ENCODE results near the gene P3H2.

DNA sequence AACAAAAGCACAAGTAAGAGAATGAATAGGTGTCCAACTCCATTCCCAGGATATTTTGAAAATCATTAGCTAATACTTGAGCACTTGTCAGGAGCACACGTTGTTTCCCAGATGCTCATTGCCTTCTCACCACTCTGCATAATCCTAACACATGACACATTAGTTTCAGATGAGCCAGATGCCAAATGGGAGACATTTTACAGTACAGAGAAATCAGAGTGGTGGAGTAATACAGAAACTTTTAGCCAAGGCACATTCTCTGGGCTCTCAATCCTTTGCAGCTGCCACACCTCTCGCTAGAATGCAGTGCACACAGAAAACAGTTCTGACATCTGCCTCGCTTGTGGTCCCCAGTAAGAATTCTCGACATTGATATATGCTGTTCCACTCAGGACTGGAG is 76.6 kb downstream of the P3H2 start:
- TF ChIP-seq, protein P1, sequence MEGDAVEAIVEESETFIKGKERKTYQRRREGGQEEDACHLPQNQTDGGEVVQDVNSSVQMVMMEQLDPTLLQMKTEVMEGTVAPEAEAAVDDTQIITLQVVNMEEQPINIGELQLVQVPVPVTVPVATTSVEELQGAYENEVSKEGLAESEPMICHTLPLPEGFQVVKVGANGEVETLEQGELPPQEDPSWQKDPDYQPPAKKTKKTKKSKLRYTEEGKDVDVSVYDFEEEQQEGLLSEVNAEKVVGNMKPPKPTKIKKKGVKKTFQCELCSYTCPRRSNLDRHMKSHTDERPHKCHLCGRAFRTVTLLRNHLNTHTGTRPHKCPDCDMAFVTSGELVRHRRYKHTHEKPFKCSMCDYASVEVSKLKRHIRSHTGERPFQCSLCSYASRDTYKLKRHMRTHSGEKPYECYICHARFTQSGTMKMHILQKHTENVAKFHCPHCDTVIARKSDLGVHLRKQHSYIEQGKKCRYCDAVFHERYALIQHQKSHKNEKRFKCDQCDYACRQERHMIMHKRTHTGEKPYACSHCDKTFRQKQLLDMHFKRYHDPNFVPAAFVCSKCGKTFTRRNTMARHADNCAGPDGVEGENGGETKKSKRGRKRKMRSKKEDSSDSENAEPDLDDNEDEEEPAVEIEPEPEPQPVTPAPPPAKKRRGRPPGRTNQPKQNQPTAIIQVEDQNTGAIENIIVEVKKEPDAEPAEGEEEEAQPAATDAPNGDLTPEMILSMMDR (conservative IDR thresholded peaks at IDR 0.05; ENCODE audit: low read depth, low read length), result no peak
- TF ChIP-seq POLR2A (IDR thresholded peaks at IDR 0.05; ENCODE audit: low read depth, low read length) (no peak), RAD21 (IDR thresholded peaks at IDR 0.05; ENCODE audit: low read length) (no peak), RFX5 (IDR thresholded peaks at IDR 0.05; ENCODE audit: low read depth, low read length) (no peak), RCOR1 (IDR thresholded peaks at IDR 0.05; ENCODE audit: insufficient replicate concordance, low read length) (no peak), CHD1 (IDR thresholded peaks at IDR 0.05; ENCODE audit: low read depth, low read length) (no peak), CEBPB (IDR thresholded peaks at IDR 0.05; ENCODE audit: low read depth, low read length) (no peak), MXI1 (IDR thresholded peaks at IDR 0.05; ENCODE audit: borderline replicate concordance, low read depth, low read length) (no peak), MAZ (IDR thresholded peaks at IDR 0.05; ENCODE audit: borderline replicate concordance, low read depth, low read length) (no peak), NFE2L2 (IDR thresholded peaks at IDR 0.05; ENCODE audit: low read depth, low read length) (no peak), MAFK (IDR thresholded peaks at IDR 0.05; ENCODE audit: low read depth, low read length) (no peak), SMC3 (IDR thresholded peaks at IDR 0.05; ENCODE audit: low read depth, low read length) (no peak)
- TF ChIP-seq, protein P2, sequence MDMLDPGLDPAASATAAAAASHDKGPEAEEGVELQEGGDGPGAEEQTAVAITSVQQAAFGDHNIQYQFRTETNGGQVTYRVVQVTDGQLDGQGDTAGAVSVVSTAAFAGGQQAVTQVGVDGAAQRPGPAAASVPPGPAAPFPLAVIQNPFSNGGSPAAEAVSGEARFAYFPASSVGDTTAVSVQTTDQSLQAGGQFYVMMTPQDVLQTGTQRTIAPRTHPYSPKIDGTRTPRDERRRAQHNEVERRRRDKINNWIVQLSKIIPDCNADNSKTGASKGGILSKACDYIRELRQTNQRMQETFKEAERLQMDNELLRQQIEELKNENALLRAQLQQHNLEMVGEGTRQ (IDR thresholded peaks at IDR 0.05; ENCODE audit: low read depth, low read length), result no peak
- TF ChIP-seq, protein P3, sequence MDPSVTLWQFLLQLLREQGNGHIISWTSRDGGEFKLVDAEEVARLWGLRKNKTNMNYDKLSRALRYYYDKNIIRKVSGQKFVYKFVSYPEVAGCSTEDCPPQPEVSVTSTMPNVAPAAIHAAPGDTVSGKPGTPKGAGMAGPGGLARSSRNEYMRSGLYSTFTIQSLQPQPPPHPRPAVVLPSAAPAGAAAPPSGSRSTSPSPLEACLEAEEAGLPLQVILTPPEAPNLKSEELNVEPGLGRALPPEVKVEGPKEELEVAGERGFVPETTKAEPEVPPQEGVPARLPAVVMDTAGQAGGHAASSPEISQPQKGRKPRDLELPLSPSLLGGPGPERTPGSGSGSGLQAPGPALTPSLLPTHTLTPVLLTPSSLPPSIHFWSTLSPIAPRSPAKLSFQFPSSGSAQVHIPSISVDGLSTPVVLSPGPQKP (IDR thresholded peaks at IDR 0.05; ENCODE audit: borderline replicate concordance, low read depth, low read length), result no peak

Measured in IMR-90 (cell line).